HepG2 (cell line): Measurements from ENCODE around the gene RPS25. TPM values are rescaled to one million over a fixed set of nuclear protein-coding genes. Genes with fewer than 3 reads are reported as not detected.

Experiments
- CBX2 ChIP-seq, 2 experiments: fragments of 200-600 bp in 1 of 2; sonication (generic); formaldehyde crosslinking in 1 of 2; IDR thresholded peaks; 2 replicates each; pipeline versions ENCODE4 v1.7.0 to v1.8.1; 2018 to 2022; ENCODE audit warnings: low read depth in 2 of 2, low read length in 1 of 2, mild to moderate bottlenecking in 1 of 2, missing genetic modification reagents in 1 of 2
- CREM ChIP-seq, 2 experiments: sonication (generic) in 1 of 2; formaldehyde crosslinking in 1 of 2; IDR thresholded peaks; 2 replicates each; pipeline versions ENCODE4 v1.4.0 to v1.6.1; 2016 to 2020; ENCODE audit warnings: antibody characterized with exemption in 1 of 2, mild to moderate bottlenecking in 1 of 2, missing genetic modification reagents in 1 of 2
- HDAC6 ChIP-seq: fragments of 200-600 bp; sonication (generic); IDR thresholded peaks from 2 replicates; pipeline ENCODE4 v1.7.0; 2017; ENCODE audit warnings: mild to moderate bottlenecking, antibody characterized with exemption, low read length, low read depth
- HES4 ChIP-seq: sonication (generic); formaldehyde crosslinking; IDR thresholded peaks from 2 replicates; pipeline ENCODE4 v1.9.0; 2021; ENCODE audit warnings: mild to moderate bottlenecking, missing genetic modification reagents, borderline replicate concordance
- ISL2 ChIP-seq: sonication (generic); formaldehyde crosslinking; IDR thresholded peaks from 2 replicates; pipeline ENCODE4 v1.5.0; 2020; ENCODE audit warnings: missing genetic modification reagents
- PHF5A ChIP-seq: IDR thresholded peaks from one replicate; pipeline ENCODE4 v1.6.1; 2018; ENCODE audit warnings: low read depth, missing genetic modification reagents; ENCODE audit not compliant: unreplicated experiment
- RNF2 ChIP-seq: fragments of 450-650 bp; conservative IDR thresholded peaks from 2 replicates; pipeline ENCODE4 v1.6.1; 2016; ENCODE audit warnings: low read depth
- XBP1 ChIP-seq: sonication (generic); formaldehyde crosslinking; IDR thresholded peaks from 2 replicates; pipeline ENCODE4 v1.5.0; 2020; ENCODE audit warnings: missing genetic modification reagents
- ZFP1 ChIP-seq: IDR thresholded peaks from 2 replicates; pipeline ENCODE4 v1.6.1; 2016
- ZFY ChIP-seq: sonication (generic); formaldehyde crosslinking; IDR thresholded peaks from 2 replicates; pipeline ENCODE4 v1.4.0; 2020; ENCODE audit warnings: missing genetic modification reagents
- ZNF180 ChIP-seq: sonication (generic); formaldehyde crosslinking; IDR thresholded peaks from 2 replicates; pipeline ENCODE4 v1.4.0; 2020; ENCODE audit warnings: low read depth, missing genetic modification reagents, borderline replicate concordance
- ZNF776 ChIP-seq: sonication (generic); formaldehyde crosslinking; IDR thresholded peaks from 2 replicates; pipeline ENCODE4 v1.4.0; 2020; ENCODE audit warnings: mild to moderate bottlenecking, missing genetic modification reagents
- ZNF780A ChIP-seq: sonication (generic); formaldehyde crosslinking; IDR thresholded peaks from 2 replicates; pipeline ENCODE4 v1.8.0; 2022; ENCODE audit warnings: mild to moderate bottlenecking, missing genetic modification reagents, moderate library complexity
- polyA plus RNA-seq, 8 experiments: library from polyadenylated mRNA; depleted of rRNA in 3 of 8; stranded (reverse) in 7 of 8; unstranded in 1 of 8; fragments of >200 nt; fragmentation: Illumina TruSeq in 4 of 8; extraction: Trizol in 4 of 8; gene quantifications; 2 replicates each; pipeline versions ENCODE4 v1.2.1 to v1.2.3, GENCODE V29; 2011 to 2016; ENCODE audit warnings: low read depth in 4 of 8, missing spikeins in 1 of 8, mixed read lengths in 1 of 8; ENCODE audit not compliant: insufficient read depth in 1 of 8
- total RNA-seq, 5 experiments: library from RNA; depleted of rRNA; stranded (reverse); fragments of >200 nt; fragmentation: Illumina TruSeq; extraction: Trizol; gene quantifications; 2 replicates each; pipeline ENCODE4 v1.2.3, GENCODE V29; 2016; ENCODE audit warnings: low read depth in 1 of 5
- TF ChIP-seq, protein P1 (sequence below): sonication (generic); formaldehyde crosslinking; IDR thresholded peaks from 2 replicates; pipeline ENCODE4 v1.5.1; 2020; ENCODE audit warnings: mild to moderate bottlenecking, missing genetic modification reagents, borderline replicate concordance
- TF ChIP-seq, protein P2 (sequence below): IDR thresholded peaks from 2 replicates; pipeline ENCODE4 v1.6.1; 2016; ENCODE audit warnings: mild to moderate bottlenecking
- TF ChIP-seq, protein P3 (sequence below): IDR thresholded peaks from 2 replicates; pipeline ENCODE4 v1.6.1; 2012; ENCODE audit warnings: low read length, improper control_type of control experiment
- TF ChIP-seq, protein P4 (sequence below): sonication (generic); formaldehyde crosslinking; IDR thresholded peaks from 2 replicates; pipeline ENCODE4 v1.4.0; 2020; ENCODE audit warnings: mild to moderate bottlenecking, missing genetic modification reagents, borderline replicate concordance

RPS25 gene
- total and polyA plus RNA-seq, 2 of the 13 experiments (the other 11 are each of a cell fraction or from before 2014, with no cell fraction given): 839 to 1,415 TPM

DNA sequence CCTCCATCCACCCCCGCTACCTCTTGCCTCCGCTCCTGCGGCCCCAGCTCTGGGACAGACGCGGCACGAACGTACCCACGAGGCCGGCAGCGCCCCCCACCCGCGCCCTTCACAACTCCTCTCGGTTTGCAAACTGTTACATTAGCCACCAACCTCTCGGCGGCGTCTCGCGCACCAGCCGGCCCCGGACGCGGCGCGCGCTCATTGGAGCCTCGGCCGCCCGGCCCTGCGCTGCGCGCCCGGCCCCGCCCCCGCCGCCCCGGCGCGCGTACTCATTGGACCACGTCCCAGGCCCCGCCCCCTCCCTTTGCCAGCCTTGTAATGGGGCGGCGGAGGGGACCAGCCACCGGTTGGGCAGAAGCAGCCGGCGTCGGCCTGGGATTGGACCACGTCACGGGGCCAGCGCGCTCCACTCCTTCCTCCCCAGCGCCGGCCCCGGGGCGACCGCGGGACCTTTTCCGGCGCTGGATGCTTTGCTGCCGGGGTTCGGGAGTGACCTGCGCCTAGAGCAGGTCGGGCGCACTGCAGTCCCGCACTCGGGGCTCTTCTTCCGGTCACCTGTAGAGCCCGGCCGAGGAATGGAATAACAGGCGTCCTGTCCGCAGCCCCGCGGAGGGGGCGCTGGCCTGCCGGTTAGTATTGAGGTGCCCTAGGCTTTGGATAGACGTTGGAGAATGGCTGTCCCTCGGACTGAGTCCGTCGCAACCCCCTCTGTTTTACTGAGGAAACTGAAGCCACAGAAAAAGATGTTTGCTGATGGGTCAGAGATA is 39.0 kb upstream of the RPS25 start, which contains the start of gene HYOU1 (continued):
- TF ChIP-seq, protein P1, sequence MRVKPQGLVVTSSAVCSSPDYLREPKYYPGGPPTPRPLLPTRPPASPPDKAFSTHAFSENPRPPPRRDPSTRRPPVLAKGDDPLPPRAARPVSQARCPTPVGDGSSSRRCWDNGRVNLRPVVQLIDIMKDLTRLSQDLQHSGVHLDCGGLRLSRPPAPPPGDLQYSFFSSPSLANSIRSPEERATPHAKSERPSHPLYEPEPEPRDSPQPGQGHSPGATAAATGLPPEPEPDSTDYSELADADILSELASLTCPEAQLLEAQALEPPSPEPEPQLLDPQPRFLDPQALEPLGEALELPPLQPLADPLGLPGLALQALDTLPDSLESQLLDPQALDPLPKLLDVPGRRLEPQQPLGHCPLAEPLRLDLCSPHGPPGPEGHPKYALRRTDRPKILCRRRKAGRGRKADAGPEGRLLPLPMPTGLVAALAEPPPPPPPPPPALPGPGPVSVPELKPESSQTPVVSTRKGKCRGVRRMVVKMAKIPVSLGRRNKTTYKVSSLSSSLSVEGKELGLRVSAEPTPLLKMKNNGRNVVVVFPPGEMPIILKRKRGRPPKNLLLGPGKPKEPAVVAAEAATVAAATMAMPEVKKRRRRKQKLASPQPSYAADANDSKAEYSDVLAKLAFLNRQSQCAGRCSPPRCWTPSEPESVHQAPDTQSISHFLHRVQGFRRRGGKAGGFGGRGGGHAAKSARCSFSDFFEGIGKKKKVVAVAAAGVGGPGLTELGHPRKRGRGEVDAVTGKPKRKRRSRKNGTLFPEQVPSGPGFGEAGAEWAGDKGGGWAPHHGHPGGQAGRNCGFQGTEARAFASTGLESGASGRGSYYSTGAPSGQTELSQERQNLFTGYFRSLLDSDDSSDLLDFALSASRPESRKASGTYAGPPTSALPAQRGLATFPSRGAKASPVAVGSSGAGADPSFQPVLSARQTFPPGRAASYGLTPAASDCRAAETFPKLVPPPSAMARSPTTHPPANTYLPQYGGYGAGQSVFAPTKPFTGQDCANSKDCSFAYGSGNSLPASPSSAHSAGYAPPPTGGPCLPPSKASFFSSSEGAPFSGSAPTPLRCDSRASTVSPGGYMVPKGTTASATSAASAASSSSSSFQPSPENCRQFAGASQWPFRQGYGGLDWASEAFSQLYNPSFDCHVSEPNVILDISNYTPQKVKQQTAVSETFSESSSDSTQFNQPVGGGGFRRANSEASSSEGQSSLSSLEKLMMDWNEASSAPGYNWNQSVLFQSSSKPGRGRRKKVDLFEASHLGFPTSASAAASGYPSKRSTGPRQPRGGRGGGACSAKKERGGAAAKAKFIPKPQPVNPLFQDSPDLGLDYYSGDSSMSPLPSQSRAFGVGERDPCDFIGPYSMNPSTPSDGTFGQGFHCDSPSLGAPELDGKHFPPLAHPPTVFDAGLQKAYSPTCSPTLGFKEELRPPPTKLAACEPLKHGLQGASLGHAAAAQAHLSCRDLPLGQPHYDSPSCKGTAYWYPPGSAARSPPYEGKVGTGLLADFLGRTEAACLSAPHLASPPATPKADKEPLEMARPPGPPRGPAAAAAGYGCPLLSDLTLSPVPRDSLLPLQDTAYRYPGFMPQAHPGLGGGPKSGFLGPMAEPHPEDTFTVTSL (CRISPR knock-in tag): no peak
- TF ChIP-seq, protein P2, sequence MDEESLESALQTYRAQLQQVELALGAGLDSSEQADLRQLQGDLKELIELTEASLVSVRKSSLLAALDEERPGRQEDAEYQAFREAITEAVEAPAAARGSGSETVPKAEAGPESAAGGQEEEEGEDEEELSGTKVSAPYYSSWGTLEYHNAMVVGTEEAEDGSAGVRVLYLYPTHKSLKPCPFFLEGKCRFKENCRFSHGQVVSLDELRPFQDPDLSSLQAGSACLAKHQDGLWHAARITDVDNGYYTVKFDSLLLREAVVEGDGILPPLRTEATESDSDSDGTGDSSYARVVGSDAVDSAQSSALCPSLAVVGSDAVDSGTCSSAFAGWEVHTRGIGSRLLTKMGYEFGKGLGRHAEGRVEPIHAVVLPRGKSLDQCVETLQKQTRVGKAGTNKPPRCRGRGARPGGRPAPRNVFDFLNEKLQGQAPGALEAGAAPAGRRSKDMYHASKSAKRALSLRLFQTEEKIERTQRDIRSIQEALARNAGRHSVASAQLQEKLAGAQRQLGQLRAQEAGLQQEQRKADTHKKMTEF (CRISPR knock-in tag): no peak; the same call in 1 of the 2 replicates
- TF ChIP-seq ZFY (peak; percentile 75), CBX2 (IDR thresholded peaks at IDR 0.05; ENCODE audit: low read depth, low read length) (no peak), CBX2 (CRISPR knock-in tag; IDR thresholded peaks at IDR 0.05; ENCODE audit: low read depth) (no peak), PHF5A (CRISPR knock-in tag) (no peak), RNF2 (no peak), ZNF776 (CRISPR knock-in tag) (no peak), CREM (IDR thresholded peaks at IDR 0.05) (peak; percentile 57; the same call in 1 of the 2 replicates), CREM (CRISPR knock-in tag; IDR thresholded peaks at IDR 0.05) (no peak), HDAC6 (no peak), ZNF780A (CRISPR knock-in tag) (no peak), ISL2 (CRISPR knock-in tag) (no peak), XBP1 (CRISPR knock-in tag) (no peak), ZFP1 (no peak), ZNF180 (CRISPR knock-in tag) (no peak), HES4 (CRISPR knock-in tag) (no peak)
- TF ChIP-seq, protein P3, sequence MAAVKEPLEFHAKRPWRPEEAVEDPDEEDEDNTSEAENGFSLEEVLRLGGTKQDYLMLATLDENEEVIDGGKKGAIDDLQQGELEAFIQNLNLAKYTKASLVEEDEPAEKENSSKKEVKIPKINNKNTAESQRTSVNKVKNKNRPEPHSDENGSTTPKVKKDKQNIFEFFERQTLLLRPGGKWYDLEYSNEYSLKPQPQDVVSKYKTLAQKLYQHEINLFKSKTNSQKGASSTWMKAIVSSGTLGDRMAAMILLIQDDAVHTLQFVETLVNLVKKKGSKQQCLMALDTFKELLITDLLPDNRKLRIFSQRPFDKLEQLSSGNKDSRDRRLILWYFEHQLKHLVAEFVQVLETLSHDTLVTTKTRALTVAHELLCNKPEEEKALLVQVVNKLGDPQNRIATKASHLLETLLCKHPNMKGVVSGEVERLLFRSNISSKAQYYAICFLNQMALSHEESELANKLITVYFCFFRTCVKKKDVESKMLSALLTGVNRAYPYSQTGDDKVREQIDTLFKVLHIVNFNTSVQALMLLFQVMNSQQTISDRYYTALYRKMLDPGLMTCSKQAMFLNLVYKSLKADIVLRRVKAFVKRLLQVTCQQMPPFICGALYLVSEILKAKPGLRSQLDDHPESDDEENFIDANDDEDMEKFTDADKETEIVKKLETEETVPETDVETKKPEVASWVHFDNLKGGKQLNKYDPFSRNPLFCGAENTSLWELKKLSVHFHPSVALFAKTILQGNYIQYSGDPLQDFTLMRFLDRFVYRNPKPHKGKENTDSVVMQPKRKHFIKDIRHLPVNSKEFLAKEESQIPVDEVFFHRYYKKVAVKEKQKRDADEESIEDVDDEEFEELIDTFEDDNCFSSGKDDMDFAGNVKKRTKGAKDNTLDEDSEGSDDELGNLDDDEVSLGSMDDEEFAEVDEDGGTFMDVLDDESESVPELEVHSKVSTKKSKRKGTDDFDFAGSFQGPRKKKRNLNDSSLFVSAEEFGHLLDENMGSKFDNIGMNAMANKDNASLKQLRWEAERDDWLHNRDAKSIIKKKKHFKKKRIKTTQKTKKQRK: no peak
- TF ChIP-seq, protein P4, sequence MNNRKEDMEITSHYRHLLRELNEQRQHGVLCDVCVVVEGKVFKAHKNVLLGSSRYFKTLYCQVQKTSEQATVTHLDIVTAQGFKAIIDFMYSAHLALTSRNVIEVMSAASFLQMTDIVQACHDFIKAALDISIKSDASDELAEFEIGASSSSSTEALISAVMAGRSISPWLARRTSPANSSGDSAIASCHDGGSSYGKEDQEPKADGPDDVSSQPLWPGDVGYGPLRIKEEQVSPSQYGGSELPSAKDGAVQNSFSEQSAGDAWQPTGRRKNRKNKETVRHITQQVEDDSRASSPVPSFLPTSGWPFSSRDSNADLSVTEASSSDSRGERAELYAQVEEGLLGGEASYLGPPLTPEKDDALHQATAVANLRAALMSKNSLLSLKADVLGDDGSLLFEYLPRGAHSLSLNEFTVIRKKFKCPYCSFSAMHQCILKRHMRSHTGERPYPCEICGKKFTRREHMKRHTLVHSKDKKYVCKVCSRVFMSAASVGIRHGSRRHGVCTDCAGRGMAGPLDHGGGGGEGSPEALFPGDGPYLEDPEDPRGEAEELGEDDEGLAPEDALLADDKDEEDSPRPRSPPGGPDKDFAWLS (CRISPR knock-in tag): peak; percentile 76; the same call in 1 of the 2 replicates
